HepG2 (cell line): ENCODE data around the gene NREP. TPM values are rescaled to one million over a fixed set of nuclear protein-coding genes. Genes with fewer than 3 reads are reported as not detected.

Source experiments
- BCL6 ChIP-seq: IDR thresholded peaks from 2 replicates; pipeline ENCODE4 v1.6.1; 2016; ENCODE audit warnings: missing genetic modification reagents, missing compliant biosample characterization
- ERF ChIP-seq: IDR thresholded peaks from 2 replicates; pipeline ENCODE4 v1.6.1; 2018; ENCODE audit warnings: missing biosample characterization, missing genetic modification reagents
- KDM1A ChIP-seq: IDR thresholded peaks from 2 replicates; pipeline ENCODE4 v1.6.1; 2016; ENCODE audit warnings: missing compliant biosample characterization
- KDM6A ChIP-seq: IDR thresholded peaks from 2 replicates; pipeline ENCODE4 v1.6.1; 2016; ENCODE audit warnings: low read depth
- MIER2 ChIP-seq: IDR thresholded peaks from 2 replicates; pipeline ENCODE4 v1.6.1; 2016; ENCODE audit warnings: missing biosample characterization, missing genetic modification reagents
- NFIC ChIP-seq: IDR thresholded peaks from 2 replicates; pipeline ENCODE4 v1.6.1; 2012; ENCODE audit warnings: mild to moderate bottlenecking, low read length, inconsistent platforms
- NFKB2 ChIP-seq: sonication (generic); formaldehyde crosslinking; IDR thresholded peaks from 2 replicates; pipeline ENCODE4 v1.4.0; 2020; ENCODE audit warnings: missing genetic modification reagents, borderline replicate concordance
- PHB2 ChIP-seq: fragments of 450-650 bp; IDR thresholded peaks from 2 replicates; pipeline ENCODE4 v1.6.1; 2018; ENCODE audit not compliant: partially characterized antibody
- RFX3 ChIP-seq: IDR thresholded peaks from 2 replicates; pipeline ENCODE4 v1.6.1; 2016; ENCODE audit warnings: missing biosample characterization, missing genetic modification reagents
- YEATS2 ChIP-seq: sonication (generic); formaldehyde crosslinking; IDR thresholded peaks from 2 replicates; pipeline ENCODE4 v1.4.0; 2020; ENCODE audit warnings: missing genetic modification reagents, borderline replicate concordance
- YEATS4 ChIP-seq: sonication (generic); formaldehyde crosslinking; IDR thresholded peaks from 2 replicates; pipeline ENCODE4 v1.4.0; 2020; ENCODE audit warnings: missing genetic modification reagents, borderline replicate concordance
- ZNF207 ChIP-seq: fragments of 450-650 bp; IDR thresholded peaks from 2 replicates; pipeline ENCODE4 v1.6.1; 2016; ENCODE audit warnings: antibody characterized with exemption, borderline replicate concordance
- ZNF44 ChIP-seq: sonication (generic); formaldehyde crosslinking; IDR thresholded peaks from 2 replicates; pipeline ENCODE4 v1.5.1; 2020; ENCODE audit warnings: mild to moderate bottlenecking, missing genetic modification reagents
- ZNF83 ChIP-seq: sonication (generic); formaldehyde crosslinking; IDR thresholded peaks from 2 replicates; pipeline ENCODE4 v1.4.0; 2020; ENCODE audit warnings: missing genetic modification reagents, mild to moderate bottlenecking, borderline replicate concordance
- ZSCAN9 ChIP-seq: IDR thresholded peaks from 2 replicates; pipeline ENCODE4 v1.6.1; 2016; ENCODE audit warnings: borderline replicate concordance
- polyA plus RNA-seq, 8 experiments: library from polyadenylated mRNA; depleted of rRNA in 3 of 8; stranded (reverse) in 7 of 8; unstranded in 1 of 8; fragments of >200 nt; fragmentation: Illumina TruSeq in 4 of 8; extraction: Trizol in 4 of 8; gene quantifications; 2 replicates each; pipeline versions ENCODE4 v1.2.1 to v1.2.3, GENCODE V29; 2011 to 2016; ENCODE audit warnings: low read depth in 4 of 8, missing spikeins in 1 of 8, mixed read lengths in 1 of 8; ENCODE audit not compliant: insufficient read depth in 1 of 8
- total RNA-seq, 5 experiments: library from RNA; depleted of rRNA; stranded (reverse); fragments of >200 nt; fragmentation: Illumina TruSeq; extraction: Trizol; gene quantifications; 2 replicates each; pipeline ENCODE4 v1.2.3, GENCODE V29; 2016; ENCODE audit warnings: low read depth in 1 of 5
- TF ChIP-seq, protein P1 (sequence below): sonication (generic); formaldehyde crosslinking; IDR thresholded peaks from 2 replicates; pipeline ENCODE4 v1.8.1; 2023; ENCODE audit warnings: missing genetic modification reagents, inconsistent platforms, borderline replicate concordance
- TF ChIP-seq, protein P2 (sequence below): sonication (generic); formaldehyde crosslinking; IDR thresholded peaks from 2 replicates; pipeline ENCODE4 v1.4.0; 2020; ENCODE audit warnings: missing genetic modification reagents, borderline replicate concordance
- TF ChIP-seq, protein P3 (sequence below): sonication (generic); formaldehyde crosslinking; IDR thresholded peaks from 2 replicates; pipeline ENCODE4 v1.5.0; 2020; ENCODE audit warnings: missing genetic modification reagents, mild to moderate bottlenecking, borderline replicate concordance
- TF ChIP-seq, protein P4 (sequence below): sonication (generic); formaldehyde crosslinking; IDR thresholded peaks from 2 replicates; pipeline ENCODE4 v1.4.0; 2020; ENCODE audit warnings: missing genetic modification reagents, borderline replicate concordance
- TF ChIP-seq, protein P5 (sequence below): sonication (generic); formaldehyde crosslinking; IDR thresholded peaks from 2 replicates; pipeline ENCODE4 v1.4.0; 2020; ENCODE audit warnings: mild to moderate bottlenecking, missing genetic modification reagents
- TF ChIP-seq, protein P6 (sequence below): sonication (generic); formaldehyde crosslinking; conservative IDR thresholded peaks from 2 replicates; pipeline ENCODE4 v1.8.0; 2022; ENCODE audit warnings: missing genetic modification reagents

NREP gene
- total and polyA plus RNA-seq, 2 of the 13 experiments (the other 11 are each of a cell fraction or from before 2014, with no cell fraction given) = 40.5 to 102 TPM

DNA sequence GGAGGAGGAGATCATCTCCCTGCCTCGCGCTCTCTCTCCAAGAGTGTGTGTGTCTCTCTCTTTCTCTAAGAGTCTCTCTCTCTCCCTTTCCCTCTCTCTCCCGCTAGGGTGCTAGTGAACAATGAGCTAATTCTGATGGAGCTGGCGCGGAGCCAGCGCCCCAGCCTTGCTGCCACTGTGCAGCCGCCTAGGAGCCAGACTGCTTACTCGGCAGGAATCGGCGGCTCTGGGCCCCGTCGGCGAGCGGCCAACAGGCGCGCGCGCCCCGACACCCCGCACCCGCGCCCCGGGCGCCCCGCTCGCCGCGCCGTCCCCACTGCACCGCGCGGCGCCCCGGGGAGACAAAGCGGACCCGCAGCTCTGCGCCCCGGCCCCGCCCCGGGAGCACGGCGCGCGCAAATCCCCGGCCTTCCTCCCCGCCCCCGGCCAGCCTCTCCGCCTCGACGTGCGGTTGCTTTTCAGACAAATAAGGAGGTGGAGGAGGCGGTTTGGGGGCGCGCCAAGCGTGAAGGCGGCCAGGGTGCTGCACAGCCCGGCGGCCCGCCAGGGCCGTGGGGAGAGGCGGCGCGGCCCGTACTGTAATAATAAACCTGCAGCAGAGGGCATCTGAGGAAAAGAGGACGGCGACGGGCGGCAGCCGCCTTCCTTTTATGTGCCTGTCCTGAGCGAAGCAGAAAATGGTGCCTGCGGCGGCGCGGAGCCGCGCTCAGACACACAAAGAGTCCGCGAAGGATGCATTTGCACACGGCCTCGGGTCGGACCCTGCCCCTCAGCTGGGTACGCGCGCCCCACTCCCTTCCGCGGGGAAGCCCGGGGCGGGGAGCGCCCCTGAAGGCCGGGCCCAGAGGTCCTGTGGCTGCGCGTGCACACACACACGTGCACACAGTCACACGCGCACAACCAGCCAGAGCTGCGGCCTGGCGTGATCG, 625 bp upstream of the NREP start (continued):
- peak; percentile 68 for TF ChIP-seq YEATS4 (CRISPR knock-in tag)
- TF ChIP-seq ZNF83 (CRISPR knock-in tag) = no peak; the same call in 1 of the 2 replicates
- TF ChIP-seq RFX3 (CRISPR knock-in tag) = no peak
- no peak for TF ChIP-seq YEATS2 (CRISPR knock-in tag)
- TF ChIP-seq, protein P1, sequence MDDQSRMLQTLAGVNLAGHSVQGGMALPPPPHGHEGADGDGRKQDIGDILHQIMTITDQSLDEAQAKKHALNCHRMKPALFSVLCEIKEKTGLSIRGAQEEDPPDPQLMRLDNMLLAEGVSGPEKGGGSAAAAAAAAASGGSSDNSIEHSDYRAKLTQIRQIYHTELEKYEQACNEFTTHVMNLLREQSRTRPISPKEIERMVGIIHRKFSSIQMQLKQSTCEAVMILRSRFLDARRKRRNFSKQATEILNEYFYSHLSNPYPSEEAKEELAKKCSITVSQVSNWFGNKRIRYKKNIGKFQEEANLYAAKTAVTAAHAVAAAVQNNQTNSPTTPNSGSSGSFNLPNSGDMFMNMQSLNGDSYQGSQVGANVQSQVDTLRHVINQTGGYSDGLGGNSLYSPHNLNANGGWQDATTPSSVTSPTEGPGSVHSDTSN = no peak
- no peak for TF ChIP-seq PHB2
- TF ChIP-seq, protein P2, sequence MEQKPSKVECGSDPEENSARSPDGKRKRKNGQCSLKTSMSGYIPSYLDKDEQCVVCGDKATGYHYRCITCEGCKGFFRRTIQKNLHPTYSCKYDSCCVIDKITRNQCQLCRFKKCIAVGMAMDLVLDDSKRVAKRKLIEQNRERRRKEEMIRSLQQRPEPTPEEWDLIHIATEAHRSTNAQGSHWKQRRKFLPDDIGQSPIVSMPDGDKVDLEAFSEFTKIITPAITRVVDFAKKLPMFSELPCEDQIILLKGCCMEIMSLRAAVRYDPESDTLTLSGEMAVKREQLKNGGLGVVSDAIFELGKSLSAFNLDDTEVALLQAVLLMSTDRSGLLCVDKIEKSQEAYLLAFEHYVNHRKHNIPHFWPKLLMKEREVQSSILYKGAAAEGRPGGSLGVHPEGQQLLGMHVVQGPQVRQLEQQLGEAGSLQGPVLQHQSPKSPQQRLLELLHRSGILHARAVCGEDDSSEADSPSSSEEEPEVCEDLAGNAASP (CRISPR knock-in tag) = peak; percentile 53
- TF ChIP-seq MIER2 = no peak
- TF ChIP-seq, protein P3, sequence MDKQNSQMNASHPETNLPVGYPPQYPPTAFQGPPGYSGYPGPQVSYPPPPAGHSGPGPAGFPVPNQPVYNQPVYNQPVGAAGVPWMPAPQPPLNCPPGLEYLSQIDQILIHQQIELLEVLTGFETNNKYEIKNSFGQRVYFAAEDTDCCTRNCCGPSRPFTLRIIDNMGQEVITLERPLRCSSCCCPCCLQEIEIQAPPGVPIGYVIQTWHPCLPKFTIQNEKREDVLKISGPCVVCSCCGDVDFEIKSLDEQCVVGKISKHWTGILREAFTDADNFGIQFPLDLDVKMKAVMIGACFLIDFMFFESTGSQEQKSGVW = no peak
- peak; percentile 40; the same call in 1 of the 2 replicates for TF ChIP-seq NFKB2 (CRISPR knock-in tag)
- 0 out of 2 replicates have a peak, but pooled peaks have one; percentile 30 for TF ChIP-seq ERF (CRISPR knock-in tag)
- TF ChIP-seq ZNF207 = no peak
- TF ChIP-seq, protein P4, sequence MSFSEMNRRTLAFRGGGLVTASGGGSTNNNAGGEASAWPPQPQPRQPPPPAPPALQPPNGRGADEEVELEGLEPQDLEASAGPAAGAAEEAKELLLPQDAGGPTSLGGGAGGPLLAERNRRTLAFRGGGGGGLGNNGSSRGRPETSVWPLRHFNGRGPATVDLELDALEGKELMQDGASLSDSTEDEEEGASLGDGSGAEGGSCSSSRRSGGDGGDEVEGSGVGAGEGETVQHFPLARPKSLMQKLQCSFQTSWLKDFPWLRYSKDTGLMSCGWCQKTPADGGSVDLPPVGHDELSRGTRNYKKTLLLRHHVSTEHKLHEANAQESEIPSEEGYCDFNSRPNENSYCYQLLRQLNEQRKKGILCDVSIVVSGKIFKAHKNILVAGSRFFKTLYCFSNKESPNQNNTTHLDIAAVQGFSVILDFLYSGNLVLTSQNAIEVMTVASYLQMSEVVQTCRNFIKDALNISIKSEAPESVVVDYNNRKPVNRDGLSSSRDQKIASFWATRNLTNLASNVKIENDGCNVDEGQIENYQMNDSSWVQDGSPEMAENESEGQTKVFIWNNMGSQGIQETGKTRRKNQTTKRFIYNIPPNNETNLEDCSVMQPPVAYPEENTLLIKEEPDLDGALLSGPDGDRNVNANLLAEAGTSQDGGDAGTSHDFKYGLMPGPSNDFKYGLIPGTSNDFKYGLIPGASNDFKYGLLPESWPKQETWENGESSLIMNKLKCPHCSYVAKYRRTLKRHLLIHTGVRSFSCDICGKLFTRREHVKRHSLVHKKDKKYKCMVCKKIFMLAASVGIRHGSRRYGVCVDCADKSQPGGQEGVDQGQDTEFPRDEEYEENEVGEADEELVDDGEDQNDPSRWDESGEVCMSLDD (CRISPR knock-in tag) = peak; percentile 59
- no peak for TF ChIP-seq KDM6A
- peak; percentile 44 for TF ChIP-seq BCL6 (CRISPR knock-in tag)
- TF ChIP-seq, protein P5, sequence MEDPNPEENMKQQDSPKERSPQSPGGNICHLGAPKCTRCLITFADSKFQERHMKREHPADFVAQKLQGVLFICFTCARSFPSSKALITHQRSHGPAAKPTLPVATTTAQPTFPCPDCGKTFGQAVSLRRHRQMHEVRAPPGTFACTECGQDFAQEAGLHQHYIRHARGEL = 0 out of 2 replicates have a peak, but pooled peaks have one; percentile 24
- TF ChIP-seq ZNF44 (CRISPR knock-in tag) = peak; percentile 86; the same call in 1 of the 2 replicates
- peak; percentile 52; the same call in 1 of the 2 replicates for TF ChIP-seq NFIC
- TF ChIP-seq KDM1A (CRISPR knock-in tag) = no peak
- TF ChIP-seq ZSCAN9 (CRISPR knock-in tag) = no peak
- TF ChIP-seq, protein P6, sequence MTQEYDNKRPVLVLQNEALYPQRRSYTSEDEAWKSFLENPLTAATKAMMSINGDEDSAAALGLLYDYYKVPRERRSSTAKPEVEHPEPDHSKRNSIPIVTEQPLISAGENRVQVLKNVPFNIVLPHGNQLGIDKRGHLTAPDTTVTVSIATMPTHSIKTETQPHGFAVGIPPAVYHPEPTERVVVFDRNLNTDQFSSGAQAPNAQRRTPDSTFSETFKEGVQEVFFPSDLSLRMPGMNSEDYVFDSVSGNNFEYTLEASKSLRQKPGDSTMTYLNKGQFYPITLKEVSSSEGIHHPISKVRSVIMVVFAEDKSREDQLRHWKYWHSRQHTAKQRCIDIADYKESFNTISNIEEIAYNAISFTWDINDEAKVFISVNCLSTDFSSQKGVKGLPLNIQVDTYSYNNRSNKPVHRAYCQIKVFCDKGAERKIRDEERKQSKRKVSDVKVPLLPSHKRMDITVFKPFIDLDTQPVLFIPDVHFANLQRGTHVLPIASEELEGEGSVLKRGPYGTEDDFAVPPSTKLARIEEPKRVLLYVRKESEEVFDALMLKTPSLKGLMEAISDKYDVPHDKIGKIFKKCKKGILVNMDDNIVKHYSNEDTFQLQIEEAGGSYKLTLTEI = no peak
